ENCODE results near the gene KRTAP9-4. TPM values are rescaled to one million over a fixed set of nuclear protein-coding genes. Genes with fewer than 3 reads are reported as not detected.
"Not testable (repeated sequence)": the region's sequence is repeated elsewhere in the genome, so short reads cannot be mapped to it uniquely, and the experiment has no call there.

The KRTAP9-4 gene
- total RNA-seq, 1 experiment from 2014 or later = not detected

DNA sequence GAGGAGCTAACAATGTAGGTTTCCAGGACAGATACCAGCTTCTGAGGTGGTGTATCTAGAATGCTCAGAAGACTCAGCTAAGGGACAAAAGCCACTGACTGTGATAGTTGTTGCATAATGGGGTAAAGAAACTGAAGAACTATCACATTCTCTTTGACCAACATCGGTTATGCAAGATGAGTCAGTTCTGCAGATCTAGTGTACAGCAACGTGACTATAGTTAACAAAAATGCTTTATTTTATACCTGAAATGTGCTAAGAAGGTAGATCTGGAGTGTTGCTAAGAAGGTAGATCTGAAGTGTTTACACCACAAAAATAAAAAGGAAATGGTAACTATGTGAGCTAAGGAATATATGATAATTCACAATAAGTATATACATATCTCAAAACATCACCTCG lies 18.2 kb downstream of the KRTAP9-4 start:
- H3K27ac ChIP-seq (ENCODE audit: insufficient read length, low read depth, low read length) = no peak overlapping the region
- no peak overlapping the region for H2BK15ac ChIP-seq (ENCODE audit: low read depth, low read length)
- no peaks in the 10 kb centered on the region for H4K20me1 ChIP-seq (ENCODE audit: control insufficient read depth, insufficient read depth, insufficient read length)
- no peak overlapping the region for H2BK5ac ChIP-seq (ENCODE audit: insufficient read length, low read length)
- no peak overlapping the region for H3K27ac Mint-ChIP-seq
- H3K9ac ChIP-seq (ENCODE audit: extremely low read depth, insufficient read length, low read length) = no peak overlapping the region
- no peak overlapping the region for H2AK5ac ChIP-seq (ENCODE audit: insufficient read length, low read length)
- no CpG with 5 or more reads among the region's 3 CpGs for WGBS (ENCODE audit: extremely low coverage, insufficient read length, low lambda C conversion rate)
- H3K27me3 ChIP-seq (ENCODE audit: insufficient read depth, low read length) = no peaks in the 10 kb centered on the region
- no peak overlapping the region for H3K4me2 ChIP-seq (ENCODE audit: insufficient read depth, insufficient read length, low read length)
- H3K4me1 Mint-ChIP-seq = no peaks in the 10 kb centered on the region; a peak in 1 of 4 replicates
- H3K14ac ChIP-seq (ENCODE audit: insufficient read depth, low read length) = no peak overlapping the region
- no peaks in the 10 kb centered on the region for H3K4me1 ChIP-seq (ENCODE audit: insufficient read depth, low read length)
- H4K8ac ChIP-seq (replicated peaks; ENCODE audit: insufficient read length, low read depth, low read length) = no peak overlapping the region
- no peak overlapping the region for H4K5ac ChIP-seq (ENCODE audit: insufficient read length, low read depth, low read length)
- H3K18ac ChIP-seq (ENCODE audit: insufficient read length, low read depth, low read length) = no peak overlapping the region
- H3T11ph ChIP-seq (ENCODE audit: low read length) = no peak overlapping the region
- no peak overlapping the region for H3K23ac ChIP-seq (ENCODE audit: insufficient read length, low read depth, low read length)
- no peaks in the 10 kb centered on the region for H3K9me3 ChIP-seq (ENCODE audit: control insufficient read depth, low read depth, low read length)
- TF ChIP-seq, protein P1, sequence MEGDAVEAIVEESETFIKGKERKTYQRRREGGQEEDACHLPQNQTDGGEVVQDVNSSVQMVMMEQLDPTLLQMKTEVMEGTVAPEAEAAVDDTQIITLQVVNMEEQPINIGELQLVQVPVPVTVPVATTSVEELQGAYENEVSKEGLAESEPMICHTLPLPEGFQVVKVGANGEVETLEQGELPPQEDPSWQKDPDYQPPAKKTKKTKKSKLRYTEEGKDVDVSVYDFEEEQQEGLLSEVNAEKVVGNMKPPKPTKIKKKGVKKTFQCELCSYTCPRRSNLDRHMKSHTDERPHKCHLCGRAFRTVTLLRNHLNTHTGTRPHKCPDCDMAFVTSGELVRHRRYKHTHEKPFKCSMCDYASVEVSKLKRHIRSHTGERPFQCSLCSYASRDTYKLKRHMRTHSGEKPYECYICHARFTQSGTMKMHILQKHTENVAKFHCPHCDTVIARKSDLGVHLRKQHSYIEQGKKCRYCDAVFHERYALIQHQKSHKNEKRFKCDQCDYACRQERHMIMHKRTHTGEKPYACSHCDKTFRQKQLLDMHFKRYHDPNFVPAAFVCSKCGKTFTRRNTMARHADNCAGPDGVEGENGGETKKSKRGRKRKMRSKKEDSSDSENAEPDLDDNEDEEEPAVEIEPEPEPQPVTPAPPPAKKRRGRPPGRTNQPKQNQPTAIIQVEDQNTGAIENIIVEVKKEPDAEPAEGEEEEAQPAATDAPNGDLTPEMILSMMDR (conservative IDR thresholded peaks at IDR 0.05) = no peak
- no peak overlapping the region for H3K4ac ChIP-seq (ENCODE audit: low read depth, low read length)
- no peak overlapping the region for H3K56ac ChIP-seq (ENCODE audit: insufficient read length, low read depth, low read length)
- peaks cover 5% of the 10 kb centered on the region for H3K27me3 Mint-ChIP-seq (ENCODE audit: low read depth)
- H2AFZ ChIP-seq (ENCODE audit: low read length) = no peak overlapping the region
- no peak overlapping the region for H2BK12ac ChIP-seq (ENCODE audit: insufficient read length, low read depth, low read length)
- no peaks in the 10 kb centered on the region for H3K9me3 Mint-ChIP-seq
- no peaks in the 10 kb centered on the region for H3K23me2 ChIP-seq (ENCODE audit: insufficient read length, low read depth, low read length, poor library complexity, severe bottlenecking)
- H2BK20ac ChIP-seq (ENCODE audit: low read depth, low read length, poor library complexity, severe bottlenecking) = no peak overlapping the region
- no peaks in the 10 kb centered on the region for H3K79me1 ChIP-seq (ENCODE audit: insufficient read depth, low read depth, low read length, poor library complexity, severe bottlenecking)
- no peak for DNase-seq
- no peak overlapping the region for H2BK120ac ChIP-seq (ENCODE audit: low read depth, low read length, poor library complexity, severe bottlenecking)
- H3K79me2 ChIP-seq (ENCODE audit: insufficient read depth, low read length) = no peaks in the 10 kb centered on the region
- no peaks in the 10 kb centered on the region for H3K36me3 Mint-ChIP-seq (ENCODE audit: insufficient read depth in 1 of 3, low read depth in 3 of 3)
- no peak overlapping the region for H4K91ac ChIP-seq (ENCODE audit: insufficient read length, low read depth, low read length)
- no peak overlapping the region for H3K4me3 Mint-ChIP-seq

DNA sequence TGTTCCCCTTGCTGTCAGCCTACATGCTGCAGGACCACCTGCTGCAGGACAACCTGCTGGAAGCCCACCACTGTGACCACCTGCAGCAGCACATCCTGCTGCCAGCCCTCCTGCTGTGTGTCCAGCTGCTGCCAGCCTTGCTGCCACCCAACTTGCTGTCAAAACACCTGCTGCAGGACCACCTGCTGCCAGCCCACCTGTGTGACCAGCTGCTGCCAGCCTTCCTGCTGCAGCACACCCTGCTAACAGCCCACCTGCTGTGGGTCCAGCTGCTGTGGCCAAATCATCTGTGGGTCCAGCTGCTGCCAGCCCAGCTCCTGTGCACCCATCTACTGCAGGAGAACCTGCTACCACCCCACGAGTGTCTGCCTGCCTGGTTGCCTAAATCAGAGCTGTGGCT lies 21.8 kb downstream of the KRTAP9-4 start:
- not testable (repeated sequence) for H3K23ac ChIP-seq (ENCODE audit: insufficient read length, low read depth, low read length); H2BK20ac ChIP-seq (ENCODE audit: low read depth, low read length, poor library complexity, severe bottlenecking); H2AFZ ChIP-seq (ENCODE audit: low read length); H3K23me2 ChIP-seq (ENCODE audit: insufficient read length, low read depth, low read length, poor library complexity, severe bottlenecking); H3K4me3 Mint-ChIP-seq; H3K27me3 Mint-ChIP-seq (ENCODE audit: low read depth); H3K14ac ChIP-seq (ENCODE audit: insufficient read depth, low read length); H3K9me3 Mint-ChIP-seq; H3K79me1 ChIP-seq (ENCODE audit: insufficient read depth, low read depth, low read length, poor library complexity, severe bottlenecking); H3K79me2 ChIP-seq (ENCODE audit: insufficient read depth, low read length); H3K4me1 Mint-ChIP-seq; H4K91ac ChIP-seq (ENCODE audit: insufficient read length, low read depth, low read length); H3K4me2 ChIP-seq (ENCODE audit: insufficient read depth, insufficient read length, low read length); H3K9me3 ChIP-seq (ENCODE audit: control insufficient read depth, low read depth, low read length); H3K9ac ChIP-seq (ENCODE audit: extremely low read depth, insufficient read length, low read length); H2BK5ac ChIP-seq (ENCODE audit: insufficient read length, low read length); H3K27me3 ChIP-seq (ENCODE audit: insufficient read depth, low read length); DNase-seq; H3K4ac ChIP-seq (ENCODE audit: low read depth, low read length); H3K27ac ChIP-seq (ENCODE audit: insufficient read length, low read depth, low read length); H3K56ac ChIP-seq (ENCODE audit: insufficient read length, low read depth, low read length); H2BK15ac ChIP-seq (ENCODE audit: low read depth, low read length); H3K4me1 ChIP-seq (ENCODE audit: insufficient read depth, low read length); H4K20me1 ChIP-seq (ENCODE audit: control insufficient read depth, insufficient read depth, insufficient read length); H2BK12ac ChIP-seq (ENCODE audit: insufficient read length, low read depth, low read length); H3T11ph ChIP-seq (ENCODE audit: low read length); H3K27ac Mint-ChIP-seq; H2BK120ac ChIP-seq (ENCODE audit: low read depth, low read length, poor library complexity, severe bottlenecking); H4K5ac ChIP-seq (ENCODE audit: insufficient read length, low read depth, low read length); H3K36me3 Mint-ChIP-seq (ENCODE audit: insufficient read depth in 1 of 3, low read depth in 3 of 3); H4K8ac ChIP-seq (replicated peaks; ENCODE audit: insufficient read length, low read depth, low read length); H3K18ac ChIP-seq (ENCODE audit: insufficient read length, low read depth, low read length); H2AK5ac ChIP-seq (ENCODE audit: insufficient read length, low read length)
- WGBS (ENCODE audit: extremely low coverage, insufficient read length, low lambda C conversion rate) = no CpG with 5 or more reads among the region's 1 CpG

Measured in H9 (cell line).